Lung (tissue), 12 donors: Measurements from ENCODE around the gene TPMT. TPM values are rescaled to one million over a fixed set of nuclear protein-coding genes. Genes with fewer than 3 reads are reported as not detected.

Source experiments
- ATAC-seq: fragments of 200-7000 bp; cut with Tn5 transposase; one replicate; pipeline ENCODE4 v1.9.1; 2020; ENCODE audit warnings: moderate number of reproducible peaks; ENCODE audit not compliant: insufficient read depth, low FRiP score
- DNase-seq, 3 donors: peaks; one replicate each; pipeline ENCODE4 v3.0.0-alpha.2; 2013 to 2017
- H3K27ac ChIP-seq, 2 donors: one replicate each; pipeline ENCODE4 v1.5.1; 2013; ENCODE audit warnings: mild to moderate bottlenecking in 2 of 2, moderate library complexity in 2 of 2, control low read depth in 1 of 2, inconsistent platforms in 1 of 2, low read depth in 1 of 2, low read length in 1 of 2
- H3K27me3 ChIP-seq, 3 donors: one replicate each; pipeline ENCODE4 v1.5.1; 2013; ENCODE audit warnings: low read length in 2 of 3; ENCODE audit not compliant: control insufficient read depth in 3 of 3, insufficient read depth in 3 of 3
- H3K36me3 ChIP-seq, 4 donors: one replicate each; pipeline ENCODE4 v1.5.1; 2013; ENCODE audit warnings: low read length in 4 of 4, mild to moderate bottlenecking in 1 of 4, moderate library complexity in 1 of 4; ENCODE audit not compliant: control insufficient read depth in 4 of 4, insufficient read depth in 4 of 4
- H3K4me1 ChIP-seq, 5 donors: one replicate each; pipeline ENCODE4 v1.5.1; 2013; ENCODE audit warnings: low read length in 5 of 5, mild to moderate bottlenecking in 2 of 5, moderate library complexity in 1 of 5; ENCODE audit not compliant: control insufficient read depth in 5 of 5, insufficient read depth in 5 of 5
- H3K4me3 ChIP-seq: one replicate; pipeline ENCODE4 v1.5.1; 2013; ENCODE audit warnings: mild to moderate bottlenecking, control low read depth, moderate library complexity
- H3K9ac ChIP-seq, 2 donors: one replicate each; pipeline ENCODE4 v1.5.1; 2013; ENCODE audit warnings: low read length in 2 of 2, control low read depth in 1 of 2; ENCODE audit not compliant: insufficient read depth in 1 of 2
- H3K9me3 ChIP-seq, 4 donors: one replicate each; pipeline ENCODE4 v1.5.1; 2013; ENCODE audit warnings: low read length in 3 of 4, mild to moderate bottlenecking in 1 of 4, moderate library complexity in 1 of 4; ENCODE audit not compliant: control insufficient read depth in 4 of 4, insufficient read depth in 3 of 4
- WGBS, 2 donors: extraction: QIAGEN DNeasy Blood & Tissue Kit; methylation state at CpG; one replicate each; pipeline ENCODE4 v1.1.7; 2013; 5-methylcytosine and 5-hydroxymethylcytosine counted together
- polyA plus RNA-seq, 2 donors: library from polyadenylated mRNA; stranded (reverse); fragments of 200-250 nt; gene quantifications; one replicate each; pipeline ENCODE4 v1.2.1, GENCODE V29; 2013
- total RNA-seq, 2 donors: library from RNA; depleted of rRNA in 1 of 2; stranded (reverse); fragments of >200 nt in 1 of 2; gene quantifications; one replicate each; pipeline ENCODE4 v1.2.1, GENCODE V29; 2014 to 2021
- TF ChIP-seq, protein P1 (sequence below): IDR thresholded peaks from 2 replicates; pipeline ENCODE4 v1.5.1; 2012; ENCODE audit warnings: mild to moderate bottlenecking; ENCODE audit errors: control extremely low read depth, extremely low read depth
- donor health status: control.
- donor health status: control.
- donor health status: Bipolar disorder and iron deficiency.
- donor health status: healthy.
- donor health status: DM: yes; HTN: yes; CAD: no.

The TPMT gene
- total and polyA plus RNA-seq, 4 donors, result 9.6 to 17.6 (median 13.8) TPM

DNA sequence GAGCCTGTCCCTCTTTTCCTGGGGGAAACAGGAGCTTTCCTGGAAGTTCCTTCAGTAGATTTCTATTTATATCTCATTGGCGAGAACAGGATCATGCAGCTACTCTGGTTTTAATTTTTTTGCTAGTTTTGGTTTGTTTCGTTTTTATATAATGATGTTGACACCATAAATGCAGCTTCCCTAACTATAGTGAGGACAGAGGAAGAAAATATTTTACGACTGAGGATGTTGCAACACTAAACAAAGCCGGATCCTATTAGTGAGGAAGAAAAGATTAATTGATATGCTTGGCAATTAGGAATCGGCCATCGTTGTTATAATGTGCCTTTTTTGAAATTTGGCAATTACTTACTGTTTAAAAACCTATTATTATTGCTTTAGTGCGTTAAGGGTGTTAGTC is 17.0 kb upstream of the TPMT start:
- Histone ChIP-seq H3K27ac (peak overlapping the region in 1 of 2 donors; percentile 17), H3K4me3 (no peak overlapping the region), H3K4me1 (peaks cover 0 to 1% (median 0%) of the 10 kb centered on the region in 5 donors), H3K9ac (no peak overlapping the region), H3K36me3 (peaks cover 10 to 33% (median 13%) of the 10 kb centered on the region in 4 donors), H3K9me3 (peaks cover 0 to 8% (median 0%) of the 10 kb centered on the region in 4 donors), H3K27me3 (no peaks in the 10 kb centered on the region)
- TF ChIP-seq, protein P1, sequence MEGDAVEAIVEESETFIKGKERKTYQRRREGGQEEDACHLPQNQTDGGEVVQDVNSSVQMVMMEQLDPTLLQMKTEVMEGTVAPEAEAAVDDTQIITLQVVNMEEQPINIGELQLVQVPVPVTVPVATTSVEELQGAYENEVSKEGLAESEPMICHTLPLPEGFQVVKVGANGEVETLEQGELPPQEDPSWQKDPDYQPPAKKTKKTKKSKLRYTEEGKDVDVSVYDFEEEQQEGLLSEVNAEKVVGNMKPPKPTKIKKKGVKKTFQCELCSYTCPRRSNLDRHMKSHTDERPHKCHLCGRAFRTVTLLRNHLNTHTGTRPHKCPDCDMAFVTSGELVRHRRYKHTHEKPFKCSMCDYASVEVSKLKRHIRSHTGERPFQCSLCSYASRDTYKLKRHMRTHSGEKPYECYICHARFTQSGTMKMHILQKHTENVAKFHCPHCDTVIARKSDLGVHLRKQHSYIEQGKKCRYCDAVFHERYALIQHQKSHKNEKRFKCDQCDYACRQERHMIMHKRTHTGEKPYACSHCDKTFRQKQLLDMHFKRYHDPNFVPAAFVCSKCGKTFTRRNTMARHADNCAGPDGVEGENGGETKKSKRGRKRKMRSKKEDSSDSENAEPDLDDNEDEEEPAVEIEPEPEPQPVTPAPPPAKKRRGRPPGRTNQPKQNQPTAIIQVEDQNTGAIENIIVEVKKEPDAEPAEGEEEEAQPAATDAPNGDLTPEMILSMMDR, result no peak
- 41 to 70% methylated on average over 7 of the region's 7 CpGs for WGBS, 2 donors
- DNase-seq, result no peak
- no peak for ATAC-seq

DNA sequence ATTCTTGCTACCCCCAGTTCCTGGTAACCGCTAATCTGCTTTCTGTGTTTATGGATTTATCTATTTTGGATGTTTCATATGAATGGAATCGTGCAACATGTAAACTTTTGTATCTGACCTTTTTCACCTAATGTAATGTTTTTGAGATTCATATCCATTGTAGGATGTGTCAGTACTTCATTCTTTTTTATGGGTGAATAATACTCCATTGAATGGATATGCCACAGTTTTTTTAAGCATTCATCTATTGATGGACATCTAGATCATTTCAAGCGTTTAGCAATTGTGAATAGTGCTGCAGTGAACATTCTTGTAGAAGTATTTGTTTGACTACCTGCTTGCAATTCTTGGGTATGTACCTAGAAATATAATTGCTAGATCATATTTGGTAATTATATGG is 13.4 kb upstream of the TPMT start:
- Histone ChIP-seq H3K27me3 (no peaks in the 10 kb centered on the region), H3K27ac (no peak overlapping the region), H3K4me3 (no peak overlapping the region), H3K36me3 (peaks cover 13 to 37% (median 18%) of the 10 kb centered on the region in 4 donors), H3K9me3 (peaks cover 0 to 8% (median 0%) of the 10 kb centered on the region in 4 donors), H3K4me1 (peaks cover 0 to 1% (median 0%) of the 10 kb centered on the region in 5 donors), H3K9ac (no peak overlapping the region)
- TF ChIP-seq, protein P1, result no peak
- no peak for ATAC-seq
- 97 to 100% methylated on average over 3 of the region's 3 CpGs for WGBS, 2 donors
- no peak for DNase-seq

DNA sequence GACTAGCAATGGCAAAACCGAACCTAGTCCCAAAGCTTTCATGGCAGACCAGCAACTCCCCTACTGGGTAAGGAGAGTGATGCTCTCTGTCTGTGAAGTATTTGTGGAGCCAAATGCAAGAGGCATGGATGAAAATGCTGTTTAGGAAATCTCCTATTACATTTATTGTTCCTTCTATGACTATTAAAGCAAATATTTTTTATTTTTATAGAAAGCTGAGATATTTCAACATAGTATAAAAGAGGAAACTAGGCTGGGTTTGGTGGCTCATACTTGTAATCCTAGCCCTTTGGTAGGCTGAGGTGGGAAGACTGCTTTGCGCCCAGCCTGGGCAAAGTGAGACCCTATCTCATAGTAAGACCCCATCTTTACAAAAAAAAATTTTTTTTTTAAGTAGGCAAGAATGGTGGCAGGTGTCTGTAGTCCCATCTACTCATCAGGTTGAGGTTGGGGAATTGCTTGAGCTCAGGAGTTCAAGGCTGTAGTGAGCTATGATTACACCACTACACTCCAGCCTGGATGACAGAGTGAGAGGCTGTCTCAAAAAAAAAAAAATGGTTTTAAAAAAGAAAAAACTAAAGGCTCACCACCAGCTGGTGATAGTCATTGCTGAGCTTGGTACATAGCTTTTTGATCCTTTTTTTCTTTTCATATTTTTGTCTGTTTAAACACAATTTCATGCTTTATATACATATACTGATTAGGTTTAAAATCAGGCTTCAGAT is 11.6 kb upstream of the TPMT start:
- H3K27ac ChIP-seq, result no peak overlapping the region
- H3K9ac ChIP-seq, result no peak overlapping the region
- ATAC-seq (no peak), DNase-seq (no peak)
- peaks cover 16 to 38% (median 27%) of the 10 kb centered on the region in 4 donors for H3K36me3 ChIP-seq
- H3K4me1 ChIP-seq, result peaks cover 0 to 2% (median 0%) of the 10 kb centered on the region in 5 donors
- H3K4me3 ChIP-seq, result no peak overlapping the region
- H3K27me3 ChIP-seq, result no peaks in the 10 kb centered on the region
- H3K9me3 ChIP-seq, result peaks cover 0 to 8% (median 0%) of the 10 kb centered on the region in 4 donors
- 79 to 88% methylated on average over 2 of the region's 2 CpGs for WGBS, 2 donors
- TF ChIP-seq, protein P1, result no peak
